ENCODE measurements around the gene ZNG1C. TPM values are rescaled to one million over a fixed set of nuclear protein-coding genes. Genes with fewer than 3 reads are reported as not detected.
"Not testable (repeated sequence)": the region's sequence is repeated elsewhere in the genome, so short reads cannot be mapped to it uniquely, and the experiment has no call there.

The ZNG1C gene
- total RNA-seq, 1 experiment from 2014 or later, result 26.4 TPM

DNA sequence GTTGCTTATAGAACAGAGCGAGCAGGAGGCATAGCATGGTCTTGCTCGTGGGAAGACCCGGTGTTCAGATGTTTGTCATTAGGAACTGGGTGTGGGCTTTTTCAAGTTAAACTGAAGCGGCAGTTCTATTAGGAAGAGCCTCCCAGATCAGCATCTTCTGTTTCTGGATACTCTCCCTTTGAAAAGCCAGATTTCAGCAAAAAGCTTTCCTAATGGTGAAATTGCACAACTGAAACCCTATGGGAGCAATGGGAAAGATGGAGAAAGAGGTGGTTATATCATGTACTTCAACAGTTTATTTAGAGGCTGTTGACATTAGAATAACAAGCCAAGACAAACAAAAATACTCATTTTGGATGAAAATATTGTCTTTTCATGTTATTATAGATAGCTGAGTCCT is 102.2 kb downstream of the ZNG1C start:
- H3K9me3 Mint-ChIP-seq; H2AK5ac ChIP-seq (ENCODE audit: insufficient read length, low read length); DNase-seq; H3K27me3 ChIP-seq (ENCODE audit: insufficient read depth, low read length); H3K4me2 ChIP-seq (ENCODE audit: insufficient read depth, insufficient read length, low read length); H3K79me2 ChIP-seq (ENCODE audit: insufficient read depth, low read length); H2BK5ac ChIP-seq (ENCODE audit: insufficient read length, low read length); H3K18ac ChIP-seq (ENCODE audit: insufficient read length, low read depth, low read length); H3K14ac ChIP-seq (ENCODE audit: insufficient read depth, low read length); H4K8ac ChIP-seq (replicated peaks; ENCODE audit: insufficient read length, low read depth, low read length); H2BK120ac ChIP-seq (ENCODE audit: low read depth, low read length, poor library complexity, severe bottlenecking); H3K4ac ChIP-seq (ENCODE audit: low read depth, low read length); H3K79me1 ChIP-seq (ENCODE audit: insufficient read depth, low read depth, low read length, poor library complexity, severe bottlenecking); H3K9me3 ChIP-seq (ENCODE audit: control insufficient read depth, low read depth, low read length); H2BK12ac ChIP-seq (ENCODE audit: insufficient read length, low read depth, low read length); H3K27ac Mint-ChIP-seq; H3K23ac ChIP-seq (ENCODE audit: insufficient read length, low read depth, low read length); H4K20me1 ChIP-seq (ENCODE audit: control insufficient read depth, insufficient read depth, insufficient read length); H2BK15ac ChIP-seq (ENCODE audit: low read depth, low read length); H3K23me2 ChIP-seq (ENCODE audit: insufficient read length, low read depth, low read length, poor library complexity, severe bottlenecking); H4K5ac ChIP-seq (ENCODE audit: insufficient read length, low read depth, low read length); H3K56ac ChIP-seq (ENCODE audit: insufficient read length, low read depth, low read length); H2AFZ ChIP-seq (ENCODE audit: low read length); H3K4me3 Mint-ChIP-seq; H3T11ph ChIP-seq (ENCODE audit: low read length); H3K9ac ChIP-seq (ENCODE audit: extremely low read depth, insufficient read length, low read length); H2BK20ac ChIP-seq (ENCODE audit: low read depth, low read length, poor library complexity, severe bottlenecking); H4K91ac ChIP-seq (ENCODE audit: insufficient read length, low read depth, low read length); H3K36me3 Mint-ChIP-seq (ENCODE audit: insufficient read depth in 1 of 3, low read depth in 3 of 3); H3K4me1 Mint-ChIP-seq; H3K4me1 ChIP-seq (ENCODE audit: insufficient read depth, low read length); H3K27ac ChIP-seq (ENCODE audit: insufficient read length, low read depth, low read length): not testable (repeated sequence)
- WGBS (ENCODE audit: extremely low coverage, insufficient read length, low lambda C conversion rate), result no CpG with 5 or more reads among the region's 4 CpGs
- H3K27me3 Mint-ChIP-seq (ENCODE audit: low read depth), result peaks cover 60% of the 10 kb centered on the region

Other genes starting within 250 kb of the ZNG1C start
- gene FOXD4L3, start 60.9 kb downstream of the ZNG1C start, total RNA-seq (2021), result 0.26 TPM in 1 of 2 replicates, not detected in the other
- not detected in 2 replicates for gene PGM5, start 114.6 kb downstream of the ZNG1C start, total RNA-seq (2021)